ENCODE measurements around the gene YBX3. TPM values are rescaled to one million over a fixed set of nuclear protein-coding genes. Genes with fewer than 3 reads are reported as not detected.

YBX3 gene
- total RNA-seq: 371 and 373 TPM in 2 replicates

DNA sequence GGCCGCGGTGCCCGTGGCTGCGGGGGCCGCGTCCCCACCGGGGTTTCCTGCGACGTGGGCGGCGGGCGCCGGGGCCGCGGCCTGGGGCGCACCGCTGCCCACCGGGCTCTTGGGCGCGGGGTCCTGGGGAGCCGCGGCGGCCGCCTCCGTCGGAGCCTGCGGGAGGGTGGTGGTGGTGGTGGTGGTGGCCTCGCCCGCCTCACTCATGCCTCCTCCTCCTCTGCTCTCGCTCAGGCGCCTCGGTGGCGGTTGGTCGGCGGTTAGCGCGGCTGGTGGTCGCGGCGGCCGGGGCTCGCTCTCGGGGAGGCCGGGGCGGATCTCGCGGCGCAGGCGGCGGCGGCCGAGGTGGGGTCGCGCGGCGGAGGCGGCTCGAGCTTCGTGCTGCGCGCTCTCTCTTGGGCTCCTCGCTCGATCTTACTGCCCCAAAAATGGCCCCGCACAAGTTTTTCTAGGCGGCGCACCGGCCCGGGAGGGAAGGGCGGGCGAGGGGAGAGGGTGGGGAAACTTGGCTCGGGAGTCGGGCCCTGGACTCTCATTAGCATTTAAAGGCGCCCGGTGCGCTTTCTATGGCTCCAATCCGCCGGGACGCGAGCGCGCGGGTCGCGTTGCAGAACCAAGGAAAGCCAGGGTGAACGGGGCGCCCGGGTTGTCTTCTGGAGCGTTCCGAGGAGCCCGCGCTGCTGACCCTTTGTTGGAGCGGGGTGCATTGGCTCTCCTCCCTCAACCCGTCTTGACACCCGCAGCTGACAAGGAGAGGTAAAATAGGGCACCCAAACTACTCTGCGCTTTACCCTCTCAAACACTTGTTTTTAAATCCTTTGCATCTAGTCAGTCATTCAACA is at the start of gene YBX3:
Gene YBX3, minus strand, starts transcription at position 419 of the 842 bp plus-strand sequence. Its CDS starts 212 bp downstream, at position 207.

DNA sequence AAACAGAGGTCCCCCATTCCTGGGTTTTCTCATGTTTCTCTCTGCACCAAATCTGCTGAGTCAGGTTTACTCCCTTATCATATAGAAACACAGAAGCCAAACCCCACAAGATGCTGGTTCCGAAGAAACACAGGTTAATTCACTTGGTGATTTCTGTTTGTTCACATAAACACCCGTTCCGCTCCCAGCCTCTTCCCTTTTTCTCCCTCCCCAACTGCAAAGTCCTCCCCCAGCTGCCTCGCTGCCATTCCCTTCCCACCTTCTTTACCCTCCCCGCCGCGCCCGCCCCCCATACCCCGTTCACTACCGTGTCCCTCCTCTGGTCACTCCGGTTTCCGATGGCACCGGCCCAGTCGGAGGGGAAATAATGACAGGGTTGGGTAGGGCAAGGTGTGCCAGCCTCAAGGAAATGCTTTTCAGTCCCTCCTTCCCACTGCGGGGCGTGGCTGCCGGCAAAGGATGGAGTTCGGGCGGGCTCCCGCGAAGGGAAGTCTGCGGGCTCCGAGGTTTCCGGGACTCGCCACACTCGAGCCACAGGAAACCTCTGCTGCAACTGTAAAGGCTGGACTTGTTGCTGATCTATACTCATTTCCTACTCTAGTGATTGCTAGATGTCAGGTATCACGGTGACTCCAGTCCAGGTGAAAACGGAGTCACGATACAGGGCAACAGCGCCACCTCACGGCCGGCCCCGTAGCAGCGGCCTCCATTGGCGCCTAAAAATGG is 49.3 kb downstream of the YBX3 start, which contains the start of gene STYK1:
Gene STYK1, minus strand, starts transcription at position 394 of the 726 bp plus-strand sequence. CDS start 39,434 bp downstream, outside the sequence.

Other genes with a start within 250 kb of the YBX3 start
- gene EIF2S3B, start 217.4 kb downstream of the YBX3 start, total RNA-seq: 0.09 and 0.42 TPM in 2 replicates
- gene MAGOHB, start 109.7 kb downstream of the YBX3 start, total RNA-seq: 17.8 and 22.8 TPM in 2 replicates
- gene STYK1, start 49.3 kb downstream of the YBX3 start, total RNA-seq: 1.2 and 4.1 TPM in 2 replicates
- not detected in 2 replicates for gene TAS2R7, start 79.3 kb upstream of the YBX3 start, total RNA-seq
- not detected in 2 replicates for gene TAS2R8, start 84.0 kb upstream of the YBX3 start, total RNA-seq
- not detected in 2 replicates for gene TAS2R9, start 86.8 kb upstream of the YBX3 start, total RNA-seq
- 0.14 TPM in 1 of 2 replicates, not detected in the other for gene TAS2R10, start 103.0 kb upstream of the YBX3 start, total RNA-seq
- gene PRR4, start 126.2 kb upstream of the YBX3 start, total RNA-seq: 1.6 TPM in 1 of 2 replicates, not detected in the other
- gene PRH1, start 160.9 kb upstream of the YBX3 start, total RNA-seq: 1.5 and 2.4 TPM in 2 replicates
- gene TAS2R13, start 186.2 kb upstream of the YBX3 start, total RNA-seq: 0.14 TPM in 1 of 2 replicates, not detected in the other
- gene PRH2, start 205.9 kb upstream of the YBX3 start, total RNA-seq: not detected in 2 replicates
- gene TAS2R14, start 215.9 kb upstream of the YBX3 start, total RNA-seq: 0.28 TPM in 1 of 2 replicates, not detected in the other

Measured in airway epithelial cell (primary cell).